Liver (tissue), 9 donors: ENCODE data around the gene P3H1. TPM values are rescaled to one million over a fixed set of nuclear protein-coding genes. Genes with fewer than 3 reads are reported as not detected.
"Not testable (repeated sequence)": the region's sequence is repeated elsewhere in the genome, so short reads cannot be mapped to it uniquely, and the experiment has no call there.

ENCODE experiments used
- DNase-seq: peaks from one replicate; pipeline ENCODE4 v3.0.0-alpha.2; 2017; ENCODE audit warnings: low spot score
- H3K27ac ChIP-seq, 2 donors: one replicate each; pipeline ENCODE4 v1.7.0; 2013; ENCODE audit warnings: inconsistent platforms in 2 of 2, low read length in 2 of 2, control low read depth in 1 of 2, low read depth in 1 of 2, mild to moderate bottlenecking in 1 of 2
- H3K27me3 ChIP-seq, 4 donors: one replicate each; pipeline versions ENCODE4 v1.6.1 to v1.7.0; 2013; ENCODE audit warnings: low read length in 3 of 4, inconsistent platforms in 1 of 4, mild to moderate bottlenecking in 1 of 4, moderate library complexity in 1 of 4; ENCODE audit not compliant: control insufficient read depth in 4 of 4, insufficient read depth in 4 of 4
- H3K36me3 ChIP-seq, 4 donors: one replicate each; pipeline versions ENCODE4 v1.6.1 to v1.7.0; 2013; ENCODE audit warnings: low read length in 3 of 4, mild to moderate bottlenecking in 3 of 4, low read depth in 1 of 4, moderate library complexity in 1 of 4; ENCODE audit not compliant: control insufficient read depth in 4 of 4, insufficient read depth in 3 of 4
- H3K4me1 ChIP-seq, 4 donors: one replicate each; pipeline versions ENCODE4 v1.6.1 to v1.7.0; 2013; ENCODE audit warnings: low read length in 3 of 4, mild to moderate bottlenecking in 3 of 4, moderate library complexity in 1 of 4; ENCODE audit not compliant: control insufficient read depth in 4 of 4, insufficient read depth in 4 of 4
- H3K4me3 ChIP-seq, 3 donors: one replicate each; pipeline versions ENCODE4 v1.6.1 to v1.7.0; 2013; ENCODE audit warnings: low read length in 3 of 3, control low read depth in 1 of 3, low read depth in 1 of 3, mild to moderate bottlenecking in 1 of 3
- H3K9ac ChIP-seq, 2 donors: one replicate each; pipeline ENCODE4 v1.7.0; 2013; ENCODE audit warnings: low read length in 2 of 2, mild to moderate bottlenecking in 2 of 2, moderate library complexity in 2 of 2, control low read depth in 1 of 2, low read depth in 1 of 2
- H3K9me3 ChIP-seq, 4 donors: one replicate each; pipeline versions ENCODE4 v1.6.1 to v1.7.0; 2013; ENCODE audit warnings: low read length in 3 of 4; ENCODE audit not compliant: control insufficient read depth in 4 of 4
- ATF3 ChIP-seq: IDR thresholded peaks from 2 replicates; pipeline ENCODE4 v1.6.1; 2016; ENCODE audit warnings: antibody characterized with exemption
- FOXA1 ChIP-seq: IDR thresholded peaks from 2 replicates; pipeline ENCODE4 v1.6.1; 2016; ENCODE audit warnings: antibody characterized with exemption
- GABPA ChIP-seq, 2 donors: IDR thresholded peaks in 1 of 2; conservative IDR thresholded peaks in 1 of 2; 2 replicates each; pipeline ENCODE4 v1.6.1; 2016; ENCODE audit warnings: antibody characterized with exemption in 2 of 2, mild to moderate bottlenecking in 1 of 2, moderate library complexity in 1 of 2
- HNF4A ChIP-seq, 2 donors: conservative IDR thresholded peaks; 2 replicates each; pipeline ENCODE4 v1.6.1; 2016; ENCODE audit warnings: antibody characterized with exemption in 2 of 2, mild to moderate bottlenecking in 2 of 2
- HNF4G ChIP-seq: IDR thresholded peaks from 2 replicates; pipeline ENCODE4 v1.6.1; 2016; ENCODE audit warnings: antibody characterized with exemption
- MAX ChIP-seq: IDR thresholded peaks from 2 replicates; pipeline ENCODE4 v1.6.1; 2016; ENCODE audit warnings: antibody characterized with exemption
- NR2F2 ChIP-seq: IDR thresholded peaks from 2 replicates; pipeline ENCODE4 v1.6.1; 2016; ENCODE audit warnings: antibody characterized with exemption
- RAD21 ChIP-seq, 2 donors: IDR thresholded peaks; 2 replicates each; pipeline ENCODE4 v1.6.1; 2016; ENCODE audit warnings: antibody characterized with exemption in 2 of 2, mild to moderate bottlenecking in 2 of 2
- REST ChIP-seq: IDR thresholded peaks from 2 replicates; pipeline ENCODE4 v1.6.1; 2016; ENCODE audit warnings: antibody characterized with exemption, mild to moderate bottlenecking
- RXRA ChIP-seq, 2 donors: IDR thresholded peaks; 2 replicates each; pipeline ENCODE4 v1.6.1; 2017 to 2018; ENCODE audit warnings: antibody characterized with exemption in 2 of 2, mild to moderate bottlenecking in 1 of 2
- SP1 ChIP-seq: IDR thresholded peaks from 2 replicates; pipeline ENCODE4 v1.6.1; 2018; ENCODE audit warnings: antibody characterized with exemption, mild to moderate bottlenecking
- YY1 ChIP-seq: IDR thresholded peaks from 2 replicates; pipeline ENCODE4 v1.6.1; 2016; ENCODE audit warnings: antibody characterized with exemption, mild to moderate bottlenecking
- WGBS: extraction: QIAGEN DNeasy Blood & Tissue Kit; methylation state at CpG from one replicate; pipeline ENCODE4 v1.1.7; 2013; 5-methylcytosine and 5-hydroxymethylcytosine counted together
- polyA plus RNA-seq, 2 donors: library from polyadenylated mRNA; stranded (reverse) in 1 of 2; unstranded in 1 of 2; fragments of 200-250 nt in 1 of 2; fragments of >200 nt in 1 of 2; fragmentation: Nextera tagmentation in 1 of 2; extraction: Ambion mirVana in 1 of 2; gene quantifications; one replicate each; pipeline versions ENCODE4 v1.2.1 to v1.2.3, GENCODE V29; 2013 to 2015
- total RNA-seq, 2 donors: library from RNA; depleted of rRNA; stranded (reverse); fragments of >200 nt; gene quantifications; one replicate each; pipeline ENCODE4 v1.2.3, GENCODE V29; 2014
- TF ChIP-seq, protein P1 (sequence below): fragments of 150-350 bp; IDR thresholded peaks from 2 replicates; pipeline ENCODE4 v1.5.1; 2017; ENCODE audit warnings: improper control_type of control experiment, low read depth, low read length; ENCODE audit not compliant: missing input control
- donor health status: healthy.
- donor health status: healthy.
- donor health status: healthy.
- donor health status: healthy.
- donor health status: healthy.

Gene P3H1
- total and polyA plus RNA-seq, 4 donors: 14.9 to 28.0 (median 22.7) TPM

DNA sequence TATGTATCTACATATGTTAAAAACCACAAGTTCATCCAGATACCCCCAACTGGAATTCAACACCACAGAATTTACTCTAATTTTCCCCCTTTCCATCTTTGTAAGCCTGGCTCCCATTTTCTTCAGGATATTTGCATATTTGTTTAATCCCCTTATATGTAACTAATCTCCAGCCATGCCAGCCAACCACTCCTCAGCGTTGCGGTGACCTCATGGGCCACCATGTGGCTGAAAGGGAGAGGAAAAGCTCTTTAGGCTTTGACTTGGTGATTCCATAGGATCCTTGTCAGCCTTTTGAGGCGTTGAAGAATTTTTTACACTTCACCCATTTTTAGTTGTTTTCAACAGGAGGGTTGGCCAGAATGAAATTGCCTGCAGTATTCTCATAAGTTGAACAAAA, 36.8 kb downstream of the P3H1 start:
- H3K9ac ChIP-seq: no peak overlapping the region
- no peaks in the 10 kb centered on the region for H3K36me3 ChIP-seq
- DNase-seq: no peak
- no peaks in the 10 kb centered on the region for H3K27me3 ChIP-seq
- 89% methylated on average over 3 of the region's 3 CpGs for WGBS
- no peak overlapping the region for H3K27ac ChIP-seq
- H3K4me1 ChIP-seq: no peaks in the 10 kb centered on the region
- H3K4me3 ChIP-seq: no peak overlapping the region
- no peaks in the 10 kb centered on the region for H3K9me3 ChIP-seq
- TF ChIP-seq HNF4G (no peak), ATF3 (no peak), GABPA (IDR thresholded peaks at IDR 0.05 in 1 of 2, conservative IDR thresholded peaks at IDR 0.05 in 1 of 2) (no peak), HNF4A (conservative IDR thresholded peaks at IDR 0.05) (no peak)

DNA sequence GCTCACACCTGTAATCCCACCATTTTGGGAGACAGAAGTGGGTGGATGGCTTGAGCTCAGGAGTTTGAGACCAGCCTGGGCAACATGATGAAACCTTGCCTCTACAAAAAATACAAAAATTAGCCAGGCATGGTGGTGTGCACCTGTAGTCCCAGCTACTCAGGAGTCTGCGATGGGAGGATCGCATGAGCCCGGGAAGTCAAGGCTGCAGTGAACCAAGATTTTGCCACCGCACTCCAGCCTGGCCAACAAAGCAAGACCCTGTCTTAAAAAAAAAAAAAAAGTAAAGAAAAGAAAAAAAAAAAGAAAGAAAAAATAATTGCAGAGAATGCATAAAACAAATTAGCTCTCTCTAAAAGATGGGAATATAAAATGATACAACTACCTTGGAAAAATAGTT, 41.0 kb downstream of the P3H1 start:
- not testable (repeated sequence) for H3K4me3 ChIP-seq, H3K27ac ChIP-seq
- WGBS: 97% methylated on average over 4 of the region's 4 CpGs

GRCh38 chr1:42723511-42723910, 43.3 kb downstream of the P3H1 start:
- no peak overlapping the region for H3K27ac ChIP-seq

More for the DNA sequence above, 41.0 kb downstream of the P3H1 start:
- DNase-seq, H3K36me3 ChIP-seq, H3K27me3 ChIP-seq, H3K4me1 ChIP-seq, H3K9me3 ChIP-seq, H3K9ac ChIP-seq: not testable (repeated sequence)

DNA sequence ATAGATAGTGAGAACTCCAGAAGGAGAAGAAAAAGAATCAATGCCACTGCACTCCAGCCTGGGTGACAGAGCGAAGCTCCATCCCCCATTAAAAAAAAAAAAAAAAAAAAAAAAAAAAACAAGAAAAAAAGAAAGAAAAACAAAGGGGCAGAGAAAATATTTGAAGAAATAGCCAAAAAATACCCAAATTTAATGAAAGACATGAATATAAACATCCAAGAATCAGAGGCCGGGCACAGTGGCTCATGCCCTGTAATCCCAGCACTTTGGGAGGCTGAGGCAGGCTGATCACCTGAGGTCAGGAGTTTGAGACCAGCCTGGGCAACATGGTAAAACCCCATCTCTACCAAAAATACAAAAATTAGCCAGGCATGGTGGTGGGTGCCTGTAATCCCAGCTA, 44.4 kb downstream of the P3H1 start:
- H3K9me3 ChIP-seq, H3K27ac ChIP-seq, H3K4me3 ChIP-seq, DNase-seq, H3K9ac ChIP-seq, H3K36me3 ChIP-seq, H3K27me3 ChIP-seq, H3K4me1 ChIP-seq: not testable (repeated sequence)
- 94% methylated on average over 2 of the region's 2 CpGs for WGBS

More at GRCh38 chr1:42723511-42723910, 43.3 kb downstream of the P3H1 start:
- peaks cover 0 to 3% (median 0%) of the 10 kb centered on the region in 4 donors for H3K36me3 ChIP-seq
- no peak for DNase-seq
- WGBS: 85% methylated on average over 6 of the region's 6 CpGs
- H3K4me3 ChIP-seq: no peak overlapping the region
- H3K9ac ChIP-seq: no peak overlapping the region
- no peaks in the 10 kb centered on the region for H3K9me3 ChIP-seq
- no peaks in the 10 kb centered on the region for H3K27me3 ChIP-seq
- TF ChIP-seq, protein P1, sequence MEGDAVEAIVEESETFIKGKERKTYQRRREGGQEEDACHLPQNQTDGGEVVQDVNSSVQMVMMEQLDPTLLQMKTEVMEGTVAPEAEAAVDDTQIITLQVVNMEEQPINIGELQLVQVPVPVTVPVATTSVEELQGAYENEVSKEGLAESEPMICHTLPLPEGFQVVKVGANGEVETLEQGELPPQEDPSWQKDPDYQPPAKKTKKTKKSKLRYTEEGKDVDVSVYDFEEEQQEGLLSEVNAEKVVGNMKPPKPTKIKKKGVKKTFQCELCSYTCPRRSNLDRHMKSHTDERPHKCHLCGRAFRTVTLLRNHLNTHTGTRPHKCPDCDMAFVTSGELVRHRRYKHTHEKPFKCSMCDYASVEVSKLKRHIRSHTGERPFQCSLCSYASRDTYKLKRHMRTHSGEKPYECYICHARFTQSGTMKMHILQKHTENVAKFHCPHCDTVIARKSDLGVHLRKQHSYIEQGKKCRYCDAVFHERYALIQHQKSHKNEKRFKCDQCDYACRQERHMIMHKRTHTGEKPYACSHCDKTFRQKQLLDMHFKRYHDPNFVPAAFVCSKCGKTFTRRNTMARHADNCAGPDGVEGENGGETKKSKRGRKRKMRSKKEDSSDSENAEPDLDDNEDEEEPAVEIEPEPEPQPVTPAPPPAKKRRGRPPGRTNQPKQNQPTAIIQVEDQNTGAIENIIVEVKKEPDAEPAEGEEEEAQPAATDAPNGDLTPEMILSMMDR: no peak
- TF ChIP-seq REST (no peak), GABPA (IDR thresholded peaks at IDR 0.05 in 1 of 2, conservative IDR thresholded peaks at IDR 0.05 in 1 of 2) (no peak), MAX (no peak), RAD21 (IDR thresholded peaks at IDR 0.05) (no peak), SP1 (no peak), NR2F2 (no peak), FOXA1 (no peak), HNF4A (conservative IDR thresholded peaks at IDR 0.05) (no peak), RXRA (IDR thresholded peaks at IDR 0.05) (no peak), HNF4G (no peak), YY1 (no peak)
- peaks cover 0 to 4% (median 0%) of the 10 kb centered on the region in 4 donors for H3K4me1 ChIP-seq
